HEK293 (cell line): Measurements from ENCODE around the gene RPS15A.
A peak's percentile ranks its signal among the peaks of the same experiment; 100 is the strongest.

ENCODE experiments used
- CTCF ChIA-PET: fragments of 350-600 bp; formaldehyde crosslinking; extraction: SDS; loops from one replicate; lab custom pipeline; 2021; ENCODE audit warnings: antibody characterized with exemption; lab: Yijun Ruan, JAX
- POLR2A ChIA-PET: fragments of 300-600 bp; formaldehyde crosslinking; extraction: SDS; loops from one replicate; lab custom pipeline; 2020; ENCODE audit warnings: antibody characterized with exemption, inconsistent platforms; lab: Yijun Ruan, JAX
- H3K27ac ChIP-seq: fragments of 200-500 bp; sonication (Bioruptor generic); 2 replicates; pipeline ENCODE4 v1.5.1; 2014; ENCODE audit warnings: low read depth, low read length, control low read depth, inconsistent platforms; ENCODE audit errors: extremely low read depth
- H3K36me3 ChIP-seq, 2 experiments: fragments of 200-500 bp in 1 of 2; sonication (Bioruptor generic) in 1 of 2; 1 replicate in 1 of 2; 2 replicates in 1 of 2; pipeline ENCODE4 v1.5.1; 2014 to 2017; ENCODE audit warnings: inconsistent platforms in 2 of 2, low read length in 2 of 2; ENCODE audit not compliant: control insufficient read depth in 2 of 2, insufficient read depth in 1 of 2
- H3K4me1 ChIP-seq: fragments of 200-500 bp; sonication (Bioruptor generic); 2 replicates; pipeline ENCODE4 v1.5.1; 2014; ENCODE audit warnings: mild to moderate bottlenecking, low read length, inconsistent platforms; ENCODE audit not compliant: control insufficient read depth, insufficient read depth
- H3K4me3 ChIP-seq: 2 replicates; pipeline ENCODE4 v1.5.1; 2011; ENCODE audit warnings: low read depth, mild to moderate bottlenecking, control low read depth, low read length, moderate library complexity
- H3K9me3 ChIP-seq: fragments of 200-500 bp; sonication (Bioruptor generic); 2 replicates; pipeline ENCODE4 v1.5.1; 2014; ENCODE audit warnings: low read depth, low read length, inconsistent platforms; ENCODE audit not compliant: control insufficient read depth, insufficient read depth
- BCL6B ChIP-seq: fragments of 450-650 bp; formaldehyde crosslinking; IDR thresholded peaks from 2 replicates; pipeline ENCODE4 v1.5.1; 2017; ENCODE audit warnings: missing biosample characterization, missing genetic modification characterization
- EGR2 ChIP-seq: fragments of 450-650 bp; formaldehyde crosslinking; IDR thresholded peaks from 2 replicates; pipeline ENCODE4 v1.5.1; 2016; ENCODE audit warnings: low read depth, missing biosample characterization, missing genetic modification characterization
- GLI4 ChIP-seq: fragments of 450-650 bp; formaldehyde crosslinking; IDR thresholded peaks from 2 replicates; pipeline ENCODE4 v1.5.1; 2016; ENCODE audit warnings: missing biosample characterization, missing genetic modification characterization
- HOXA7 ChIP-seq: sonication (generic); formaldehyde crosslinking; IDR thresholded peaks from 2 replicates; pipeline ENCODE4 v1.8.1; 2022; ENCODE audit warnings: missing genetic modification reagents, borderline replicate concordance
- IKZF3 ChIP-seq: fragments of 450-650 bp; IDR thresholded peaks from 2 replicates; pipeline ENCODE4 v1.5.0; 2018; ENCODE audit warnings: missing biosample characterization, mild to moderate bottlenecking, missing genetic modification characterization, moderate library complexity
- KLF9 ChIP-seq: fragments of 450-650 bp; formaldehyde crosslinking; IDR thresholded peaks from 2 replicates; pipeline ENCODE4 v1.5.1; 2016; ENCODE audit warnings: missing biosample characterization, missing genetic modification characterization, low read depth
- OVOL3 ChIP-seq: fragments of 450-650 bp; formaldehyde crosslinking; IDR thresholded peaks from 2 replicates; pipeline ENCODE4 v1.5.1; 2016; ENCODE audit warnings: missing biosample characterization, missing genetic modification characterization
- PRDM6 ChIP-seq: fragments of 450-650 bp; formaldehyde crosslinking; IDR thresholded peaks from 2 replicates; pipeline ENCODE4 v1.5.1; 2017; ENCODE audit warnings: missing biosample characterization, missing genetic modification characterization
- SETDB1 ChIP-seq: IDR thresholded peaks from one replicate; pipeline ENCODE4 v1.6.1; 2017; ENCODE audit warnings: mild to moderate bottlenecking, low read length, moderate library complexity, mixed read lengths; ENCODE audit not compliant: insufficient read length
- YY1 ChIP-seq: fragments of 450-650 bp; formaldehyde crosslinking; IDR thresholded peaks from 2 replicates; pipeline ENCODE4 v1.5.1; 2018; ENCODE audit warnings: missing biosample characterization, missing genetic modification characterization
- ZBTB20 ChIP-seq: fragments of 450-650 bp; formaldehyde crosslinking; IDR thresholded peaks from 2 replicates; pipeline ENCODE4 v1.5.1; 2016; ENCODE audit warnings: missing biosample characterization, missing genetic modification characterization
- ZBTB21 ChIP-seq: fragments of 450-650 bp; formaldehyde crosslinking; IDR thresholded peaks from 2 replicates; pipeline ENCODE4 v1.5.1; 2017; ENCODE audit warnings: missing biosample characterization, missing genetic modification characterization
- ZFP37 ChIP-seq: fragments of 450-650 bp; formaldehyde crosslinking; IDR thresholded peaks from 2 replicates; pipeline ENCODE4 v1.5.1; 2016; ENCODE audit warnings: missing biosample characterization, missing genetic modification characterization
- ZNF146 ChIP-seq: fragments of 450-650 bp; formaldehyde crosslinking; IDR thresholded peaks from 2 replicates; pipeline ENCODE4 v1.5.1; 2016; ENCODE audit warnings: missing biosample characterization, missing genetic modification characterization
- ZNF174 ChIP-seq: fragments of 450-650 bp; formaldehyde crosslinking; IDR thresholded peaks from 2 replicates; pipeline ENCODE4 v1.5.0; 2017; ENCODE audit warnings: missing biosample characterization, mild to moderate bottlenecking, missing genetic modification characterization
- ZNF2 ChIP-seq: fragments of 450-650 bp; formaldehyde crosslinking; IDR thresholded peaks from 2 replicates; pipeline ENCODE4 v1.5.1; 2016; ENCODE audit warnings: missing biosample characterization, missing genetic modification characterization
- ZNF202 ChIP-seq: fragments of 450-650 bp; formaldehyde crosslinking; IDR thresholded peaks from 2 replicates; pipeline ENCODE4 v1.5.1; 2016; ENCODE audit warnings: missing biosample characterization, missing genetic modification characterization, borderline replicate concordance
- ZNF211 ChIP-seq: fragments of 450-650 bp; formaldehyde crosslinking; IDR thresholded peaks from 2 replicates; pipeline ENCODE4 v1.5.1; 2016; ENCODE audit warnings: low read depth, missing biosample characterization, missing genetic modification characterization
- ZNF23 ChIP-seq: fragments of 450-650 bp; formaldehyde crosslinking; IDR thresholded peaks from 2 replicates; pipeline ENCODE4 v1.5.1; 2016; ENCODE audit warnings: missing biosample characterization, missing genetic modification characterization, borderline replicate concordance
- ZNF274 ChIP-seq, 2 experiments: fragments of 200-500 bp in 1 of 2; fragments of 450-650 bp in 1 of 2; sonication (Bioruptor generic) in 1 of 2; formaldehyde crosslinking in 1 of 2; IDR thresholded peaks; 2 replicates each; pipeline versions ENCODE4 v1.5.1 to v1.6.1; 2014 to 2016; ENCODE audit warnings: borderline replicate concordance in 1 of 2, inconsistent platforms in 1 of 2, low read length in 1 of 2, missing biosample characterization in 1 of 2, missing genetic modification characterization in 1 of 2
- ZNF335 ChIP-seq: fragments of 450-650 bp; formaldehyde crosslinking; conservative IDR thresholded peaks from 2 replicates; pipeline ENCODE4 v1.5.1; 2016; ENCODE audit warnings: missing biosample characterization, missing genetic modification characterization
- ZNF404 ChIP-seq: fragments of 450-650 bp; formaldehyde crosslinking; IDR thresholded peaks from 2 replicates; pipeline ENCODE4 v1.5.1; 2017; ENCODE audit warnings: missing biosample characterization, missing genetic modification characterization
- ZNF423 ChIP-seq: fragments of 450-650 bp; formaldehyde crosslinking; IDR thresholded peaks from 2 replicates; pipeline ENCODE4 v1.5.1; 2016; ENCODE audit warnings: missing biosample characterization, missing genetic modification characterization
- ZNF48 ChIP-seq: fragments of 450-650 bp; formaldehyde crosslinking; IDR thresholded peaks from 2 replicates; pipeline ENCODE4 v1.5.1; 2016; ENCODE audit warnings: missing biosample characterization, missing genetic modification characterization
- ZNF521 ChIP-seq: fragments of 450-650 bp; formaldehyde crosslinking; IDR thresholded peaks from 2 replicates; pipeline ENCODE4 v1.5.1; 2017; ENCODE audit warnings: missing biosample characterization, mild to moderate bottlenecking, missing genetic modification characterization
- ZNF530 ChIP-seq: fragments of 450-650 bp; formaldehyde crosslinking; IDR thresholded peaks from 2 replicates; pipeline ENCODE4 v1.5.1; 2016; ENCODE audit warnings: low read depth, missing biosample characterization, missing genetic modification characterization
- ZNF596 ChIP-seq: fragments of 450-650 bp; IDR thresholded peaks from 2 replicates; pipeline ENCODE4 v1.5.0; 2018; ENCODE audit warnings: missing biosample characterization, mild to moderate bottlenecking, missing genetic modification characterization, moderate library complexity
- ZNF621 ChIP-seq: fragments of 450-650 bp; formaldehyde crosslinking; IDR thresholded peaks from 2 replicates; pipeline ENCODE4 v1.5.1; 2017; ENCODE audit warnings: missing biosample characterization, missing genetic modification characterization
- ZNF704 ChIP-seq: fragments of 450-650 bp; formaldehyde crosslinking; IDR thresholded peaks from 2 replicates; pipeline ENCODE4 v1.5.1; 2016; ENCODE audit warnings: missing biosample characterization, missing genetic modification characterization
- ZNF747 ChIP-seq: fragments of 450-650 bp; formaldehyde crosslinking; IDR thresholded peaks from 2 replicates; pipeline ENCODE4 v1.5.1; 2016; ENCODE audit warnings: missing biosample characterization, missing genetic modification characterization
- ZNF777 ChIP-seq: fragments of 450-650 bp; formaldehyde crosslinking; IDR thresholded peaks from 2 replicates; pipeline ENCODE4 v1.5.1; 2017; ENCODE audit warnings: missing biosample characterization, missing genetic modification characterization, borderline replicate concordance
- ZNF792 ChIP-seq: fragments of 450-650 bp; formaldehyde crosslinking; IDR thresholded peaks from 2 replicates; pipeline ENCODE4 v1.5.1; 2016; ENCODE audit warnings: missing biosample characterization, missing genetic modification characterization
- ZXDB ChIP-seq: fragments of 450-650 bp; formaldehyde crosslinking; IDR thresholded peaks from 2 replicates; pipeline ENCODE4 v1.5.1; 2016; ENCODE audit warnings: missing biosample characterization, missing genetic modification characterization

RPS15A gene

GRCh38 chr16:18789850-18790706 is at the start of gene RPS15A:
RPS15A (minus strand) TSS chr16:18790334; CDS start chr16:18789113, 1,221 bp downstream.
- H3K9me3 ChIP-seq: no peaks in the 10 kb centered on the region
- H3K27ac ChIP-seq: peak within 1 kb of the TSS; percentile 99
- CTCF ChIA-PET: interaction anchor here (2.1 kb wide), 1 partner anchor 12 kb away, joined by 8 read pairs; the partner anchor contains the start of gene ARL6IP1
- H3K4me3 ChIP-seq: peak within 1 kb of the TSS; percentile 66
- H3K36me3 ChIP-seq: peaks cover 45 to 79% of the 10 kb centered on the region in 2 experiments
- POLR2A ChIA-PET: interaction anchor here (0.7 to 10.4 kb wide), 13 partner anchors 12 to 765 kb away, joined by 3 to 329 read pairs (median 4); partner anchors contain the start of genes ARL6IP1, CCP110, COQ7 and ITPRIPL2
- peaks cover 4% of the 10 kb centered on the region; the same call in 1 of the 2 replicates for H3K4me1 ChIP-seq
- TF ChIP-seq HOXA7 (CRISPR knock-in tag): no peak
- TF ChIP-seq ZBTB21 (tag by site-specific recombination): peak; percentile 15; the same call in 1 of the 2 replicates
- peak; percentile 27; the same call in 1 of the 2 replicates for TF ChIP-seq OVOL3 (tag by site-specific recombination)
- no peak for TF ChIP-seq ZNF621 (tag by site-specific recombination)
- peak; percentile 97 for TF ChIP-seq YY1 (tag by site-specific recombination)
- TF ChIP-seq PRDM6 (tag by site-specific recombination): no peak; the same call in 1 of the 2 replicates
- TF ChIP-seq ZNF404 (tag by site-specific recombination): no peak
- TF ChIP-seq ZNF211 (tag by site-specific recombination): no peak
- TF ChIP-seq ZBTB20 (tag by site-specific recombination): peak; percentile 46; the same call in 1 of the 2 replicates
- TF ChIP-seq ZNF530 (tag by site-specific recombination): no peak
- 0 out of 2 replicates have a peak, but pooled peaks have one; percentile 18 for TF ChIP-seq ZNF146
- 0 out of 2 replicates have a peak, but pooled peaks have one; percentile 9 for TF ChIP-seq EGR2 (tag by site-specific recombination)
- TF ChIP-seq ZNF704 (tag by site-specific recombination): 0 out of 2 replicates have a peak, but pooled peaks have one; percentile 11
- TF ChIP-seq GLI4 (tag by site-specific recombination): peak; percentile 91
- peak; percentile 93 for TF ChIP-seq ZXDB (tag by site-specific recombination)
- TF ChIP-seq ZNF335: peak; percentile 95
- TF ChIP-seq ZNF23 (tag by site-specific recombination): no peak
- TF ChIP-seq ZNF48 (tag by site-specific recombination): no peak
- TF ChIP-seq ZNF2 (tag by site-specific recombination): peak; percentile 93; the same call in 1 of the 2 replicates
- no peak for TF ChIP-seq ZNF202 (tag by site-specific recombination)
- no peak for TF ChIP-seq ZNF274 (IDR thresholded peaks at IDR 0.05; ENCODE audit: low read length)
- no peak for TF ChIP-seq ZNF274 (tag by site-specific recombination; IDR thresholded peaks at IDR 0.05; ENCODE audit: borderline replicate concordance)
- no peak for TF ChIP-seq SETDB1
- TF ChIP-seq ZNF777: no peak
- no peak for TF ChIP-seq ZNF521 (tag by site-specific recombination)
- no peak for TF ChIP-seq ZNF792 (tag by site-specific recombination)
- 0 out of 2 replicates have a peak, but pooled peaks have one; percentile 89 for TF ChIP-seq ZFP37 (tag by site-specific recombination)
- no peak for TF ChIP-seq ZNF747 (tag by site-specific recombination)
- no peak for TF ChIP-seq ZNF174 (tag by site-specific recombination)
- TF ChIP-seq KLF9 (tag by site-specific recombination): peak; percentile 61; the same call in 1 of the 2 replicates
- no peak for TF ChIP-seq ZNF596 (tag by site-specific recombination)
- TF ChIP-seq IKZF3 (tag by site-specific recombination): peak; percentile 73
- TF ChIP-seq BCL6B (tag by site-specific recombination): no peak
- no peak for TF ChIP-seq ZNF423
